Mesenchymal stem cell (in vitro differentiated cells and primary cell): ENCODE data around the gene BCL6.

ENCODE experiments used
- DNase-seq: peaks from one replicate; pipeline ENCODE4 v3.0.0-alpha.2; 2013
- H2AFZ ChIP-seq: one replicate; pipeline ENCODE4 v1.6.1; 2013; ENCODE audit warnings: low read depth, mild to moderate bottlenecking, control low read depth, inconsistent platforms, low read length, moderate library complexity
- H2AK5ac ChIP-seq: 2 replicates; pipeline ENCODE4 v1.6.1; 2013; ENCODE audit warnings: low read length, moderate library complexity, mild to moderate bottlenecking, inconsistent platforms; ENCODE audit not compliant: severe bottlenecking
- H2BK120ac ChIP-seq: one replicate; pipeline ENCODE4 v1.6.1; 2013; ENCODE audit warnings: low read depth, mild to moderate bottlenecking, inconsistent platforms, low read length, moderate library complexity
- H2BK12ac ChIP-seq, 2 experiments: one replicate each; pipeline ENCODE4 v1.6.1; 2013; ENCODE audit warnings: inconsistent platforms in 2 of 2, low read length in 2 of 2, mild to moderate bottlenecking in 2 of 2, moderate library complexity in 2 of 2, control low read depth in 1 of 2
- H2BK15ac ChIP-seq: one replicate; pipeline ENCODE4 v1.6.1; 2013; ENCODE audit warnings: mild to moderate bottlenecking, low read depth, inconsistent platforms; ENCODE audit not compliant: poor library complexity, severe bottlenecking
- H2BK5ac ChIP-seq: 2 replicates; pipeline ENCODE4 v1.6.1; 2013; ENCODE audit warnings: low read depth, mild to moderate bottlenecking, low read length, control low read depth, inconsistent platforms; ENCODE audit not compliant: poor library complexity, severe bottlenecking
- H3K14ac ChIP-seq, 2 experiments: one replicate each; pipeline ENCODE4 v1.6.1; 2013; ENCODE audit warnings: inconsistent platforms in 2 of 2, low read length in 2 of 2, control low read depth in 1 of 2, mild to moderate bottlenecking in 1 of 2, moderate library complexity in 1 of 2
- H3K18ac ChIP-seq, 2 experiments: one replicate each; pipeline ENCODE4 v1.6.1; 2013; ENCODE audit warnings: inconsistent platforms in 2 of 2, low read length in 2 of 2, control low read depth in 1 of 2, low read depth in 1 of 2, mild to moderate bottlenecking in 1 of 2
- H3K23ac ChIP-seq, 2 experiments: one replicate each; pipeline ENCODE4 v1.6.1; 2013; ENCODE audit warnings: inconsistent platforms in 2 of 2, low read length in 2 of 2, mild to moderate bottlenecking in 2 of 2, moderate library complexity in 2 of 2, control low read depth in 1 of 2
- H3K27ac ChIP-seq: 2 replicates; pipeline ENCODE4 v1.5.1; 2013; ENCODE audit warnings: mild to moderate bottlenecking, moderate library complexity, low read length, control low read depth, inconsistent platforms; ENCODE audit not compliant: poor library complexity, severe bottlenecking
- H3K27me3 ChIP-seq, 2 experiments: 2 replicates each; pipeline versions ENCODE4 v1.6.1 to v1.7.0; 2013; ENCODE audit warnings: low read length in 2 of 2, mild to moderate bottlenecking in 2 of 2, moderate library complexity in 2 of 2, control low read depth in 1 of 2, inconsistent platforms in 1 of 2; ENCODE audit not compliant: control insufficient read depth in 1 of 2, insufficient read depth in 1 of 2
- H3K36me3 ChIP-seq, 2 experiments: 2 replicates each; pipeline versions ENCODE4 v1.6.1 to v1.7.0; 2013; ENCODE audit warnings: low read length in 2 of 2, control low read depth in 1 of 2, inconsistent platforms in 1 of 2, low read depth in 1 of 2, mild to moderate bottlenecking in 1 of 2; ENCODE audit not compliant: insufficient read depth in 2 of 2, control insufficient read depth in 1 of 2
- H3K4ac ChIP-seq, 2 experiments: one replicate each; pipeline ENCODE4 v1.6.1; 2013; ENCODE audit warnings: inconsistent platforms in 2 of 2, low read length in 2 of 2, mild to moderate bottlenecking in 2 of 2, moderate library complexity in 2 of 2, control low read depth in 1 of 2, low read depth in 1 of 2
- H3K4me1 ChIP-seq: 2 replicates; pipeline ENCODE4 v1.6.1; 2013; ENCODE audit warnings: low read depth, low read length, control low read depth; ENCODE audit not compliant: control insufficient read depth, insufficient read depth
- H3K4me2 ChIP-seq: 2 replicates; pipeline ENCODE4 v1.6.1; 2013; ENCODE audit warnings: low read length, mild to moderate bottlenecking, inconsistent platforms; ENCODE audit not compliant: poor library complexity, severe bottlenecking
- H3K4me3 ChIP-seq, 2 experiments: 2 replicates each; pipeline versions ENCODE4 v1.5.1 to v1.7.0; 2013; ENCODE audit warnings: low read length in 2 of 2, mild to moderate bottlenecking in 2 of 2, control low read depth in 1 of 2, low read depth in 1 of 2; ENCODE audit not compliant: insufficient read depth in 1 of 2
- H3K79me1 ChIP-seq: replicated peaks from 2 replicates; pipeline ENCODE4 v1.6.1; 2013; ENCODE audit warnings: mild to moderate bottlenecking, control low read depth, low read length, inconsistent platforms; ENCODE audit not compliant: poor library complexity, severe bottlenecking
- H3K9ac ChIP-seq: 2 replicates; pipeline ENCODE4 v1.7.0; 2013; ENCODE audit warnings: mild to moderate bottlenecking, low read length, moderate library complexity
- H3K9me3 ChIP-seq: 2 replicates; pipeline ENCODE4 v1.7.0; 2013; ENCODE audit warnings: mild to moderate bottlenecking, low read length; ENCODE audit not compliant: control insufficient read depth
- H4K8ac ChIP-seq: one replicate; pipeline ENCODE4 v1.6.1; 2013; ENCODE audit warnings: inconsistent platforms, mild to moderate bottlenecking, low read length, moderate library complexity
- H4K91ac ChIP-seq: one replicate; pipeline ENCODE4 v1.6.1; 2013; ENCODE audit warnings: mild to moderate bottlenecking, low read length, inconsistent platforms
- WGBS: methylation state at CpG from one replicate; pipeline ENCODE4 v1.1.7; 2013; ENCODE audit warnings: mixed read lengths; 5-methylcytosine and 5-hydroxymethylcytosine counted together

Gene BCL6

DNA sequence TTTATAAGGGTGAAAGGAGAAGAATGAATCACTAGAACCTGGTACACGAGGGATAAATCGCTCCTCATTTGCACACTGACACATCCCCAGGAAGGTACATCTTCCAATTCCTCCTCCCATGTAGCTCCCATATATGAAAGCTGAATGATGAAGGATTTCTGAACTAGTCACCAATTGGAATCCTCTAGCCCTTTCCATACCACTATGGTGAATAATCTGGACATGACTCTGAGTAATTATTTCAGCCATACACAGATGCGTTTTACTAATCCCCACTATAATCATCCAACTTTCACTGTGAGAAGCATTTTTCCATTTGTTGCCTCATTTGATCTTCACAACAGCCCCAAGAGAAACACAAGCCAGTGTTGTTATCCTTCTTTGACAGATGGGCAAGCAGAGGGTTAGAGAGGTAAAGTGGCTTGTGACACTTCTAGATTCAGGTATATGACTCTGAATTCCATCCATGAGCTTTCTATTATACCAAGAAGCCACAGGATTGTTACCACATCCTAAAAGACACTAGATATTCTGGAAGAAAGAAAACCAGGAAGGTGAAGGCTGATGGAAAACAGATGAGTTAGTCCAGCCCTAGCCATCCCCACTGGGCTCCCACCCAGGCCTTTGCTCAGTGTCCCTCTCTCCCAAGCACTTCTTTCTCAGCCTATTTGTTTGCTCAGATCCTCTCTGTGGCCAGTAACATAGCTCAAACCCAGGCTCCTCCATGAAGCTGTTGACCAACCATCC lies 22.2 kb upstream of the BCL6 start:
- no peak overlapping the region for H4K8ac ChIP-seq
- H2AK5ac ChIP-seq, result no peak overlapping the region
- no peak overlapping the region for H3K23ac ChIP-seq
- H3K4me3 ChIP-seq, result peak overlapping the region in 1 of 2 experiments; percentile 30
- no peak overlapping the region for H3K4ac ChIP-seq
- no peak overlapping the region for H4K91ac ChIP-seq
- no peak overlapping the region for H2BK12ac ChIP-seq
- no peak overlapping the region for H3K14ac ChIP-seq
- H2AFZ ChIP-seq, result no peak overlapping the region
- H3K18ac ChIP-seq, result no peak overlapping the region
- H3K27me3 ChIP-seq, result no peaks in the 10 kb centered on the region
- peak overlapping the region; percentile 70 for H3K9ac ChIP-seq
- H3K9me3 ChIP-seq, result no peaks in the 10 kb centered on the region
- peak; percentile 64 for DNase-seq
- no peaks in the 10 kb centered on the region for H3K79me1 ChIP-seq
- H3K4me1 ChIP-seq, result no peaks in the 10 kb centered on the region
- no peak overlapping the region for H2BK5ac ChIP-seq
- H3K4me2 ChIP-seq, result no peak overlapping the region
- no peak overlapping the region for H3K27ac ChIP-seq
- H3K36me3 ChIP-seq, result no peaks in the 10 kb centered on the region
- 50% methylated on average over 1 of the region's 3 CpGs for WGBS
- no peak overlapping the region for H2BK15ac ChIP-seq
- no peak overlapping the region for H2BK120ac ChIP-seq

DNA sequence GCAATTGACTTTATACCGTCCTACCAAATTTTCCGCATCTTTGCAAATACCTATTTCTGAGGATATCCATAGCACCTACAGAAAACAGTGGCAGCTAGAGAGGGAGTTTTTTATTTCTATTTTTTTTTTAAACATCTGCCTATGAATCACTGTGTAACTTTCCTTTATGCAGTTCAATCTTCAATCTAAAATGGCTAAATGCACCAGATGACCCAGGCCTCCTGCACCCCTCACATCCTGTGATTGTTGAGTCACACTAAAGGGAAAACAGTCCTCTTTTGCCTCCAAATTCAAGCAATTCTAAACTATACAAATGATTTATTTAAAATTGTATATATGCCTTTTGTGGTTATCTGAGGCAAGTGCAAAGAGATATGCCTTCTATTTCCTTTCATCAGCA lies 20.1 kb upstream of the BCL6 start:
- no CpG with 5 or more reads among the region's 2 CpGs for WGBS
- Histone ChIP-seq H3K4me2 (no peak overlapping the region), H4K8ac (no peak overlapping the region), H2BK120ac (no peak overlapping the region), H3K4me3 (no peak overlapping the region), H2AFZ (no peak overlapping the region), H3K18ac (no peak overlapping the region), H2BK15ac (no peak overlapping the region), H3K23ac (no peak overlapping the region), H3K9ac (peak overlapping the region; percentile 58), H2BK12ac (no peak overlapping the region), H3K79me1 (no peaks in the 10 kb centered on the region), H2AK5ac (no peak overlapping the region), H3K4ac (no peak overlapping the region), H3K14ac (no peak overlapping the region), H3K4me1 (no peaks in the 10 kb centered on the region), H3K9me3 (no peaks in the 10 kb centered on the region), H3K36me3 (no peaks in the 10 kb centered on the region), H2BK5ac (no peak overlapping the region), H3K27me3 (no peaks in the 10 kb centered on the region), H3K27ac (no peak overlapping the region), H4K91ac (no peak overlapping the region)
- no peak for DNase-seq

DNA sequence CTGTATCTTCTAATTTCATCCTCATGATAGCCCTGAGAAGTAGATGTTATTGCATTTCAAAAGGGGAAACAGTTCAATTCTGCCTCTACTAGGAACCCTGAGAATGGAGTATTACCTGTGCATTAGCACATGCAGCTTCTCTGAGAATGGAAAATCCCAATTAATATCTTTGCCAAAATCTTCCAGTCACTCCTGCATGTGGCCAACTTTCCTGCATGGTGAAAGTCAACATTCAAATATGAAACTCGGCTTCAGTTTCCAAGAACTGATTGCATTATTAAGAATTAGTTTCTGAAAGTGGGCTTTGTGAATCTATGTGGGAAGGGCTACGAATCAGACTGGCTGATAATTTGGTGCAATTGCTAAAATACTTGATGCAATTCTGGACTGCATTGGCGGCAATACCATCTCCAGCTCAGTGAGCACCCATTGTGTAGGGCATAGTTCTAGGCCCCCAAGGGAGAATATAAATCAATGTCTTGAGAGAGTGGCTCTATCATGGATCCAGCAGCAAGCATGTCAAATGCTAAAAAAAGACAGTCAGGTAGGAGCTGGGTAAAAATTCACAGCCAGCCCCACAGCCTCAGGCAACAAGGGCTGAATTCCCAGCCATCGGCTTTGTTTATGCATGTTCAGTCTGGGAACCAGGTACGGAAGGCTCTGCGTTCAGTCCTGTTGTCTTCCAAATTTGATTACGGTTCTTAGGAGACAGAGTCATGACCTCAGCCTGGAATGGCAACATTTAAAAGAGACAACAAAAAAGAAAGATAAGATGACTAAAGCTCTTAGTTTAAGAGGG lies 18.8 kb upstream of the BCL6 start:
- H4K91ac ChIP-seq, result no peak overlapping the region
- no peak overlapping the region for H3K14ac ChIP-seq
- H3K79me1 ChIP-seq, result no peaks in the 10 kb centered on the region
- H3K9ac ChIP-seq, result no peak overlapping the region
- H2BK120ac ChIP-seq, result no peak overlapping the region
- H3K18ac ChIP-seq, result no peak overlapping the region
- no peaks in the 10 kb centered on the region for H3K36me3 ChIP-seq
- WGBS, result 74% methylated on average over 7 of the region's 7 CpGs
- H3K4me1 ChIP-seq, result peaks cover 1% of the 10 kb centered on the region
- H3K9me3 ChIP-seq, result no peaks in the 10 kb centered on the region
- H3K27me3 ChIP-seq, result no peaks in the 10 kb centered on the region
- no peak for DNase-seq
- H2BK15ac ChIP-seq, result no peak overlapping the region
- H2BK12ac ChIP-seq, result no peak overlapping the region
- H2AFZ ChIP-seq, result no peak overlapping the region
- no peak overlapping the region for H2AK5ac ChIP-seq
- H3K27ac ChIP-seq, result no peak overlapping the region
- H2BK5ac ChIP-seq, result no peak overlapping the region
- no peak overlapping the region for H4K8ac ChIP-seq
- peak overlapping the region in 1 of 2 experiments; percentile 4 for H3K4me3 ChIP-seq
- no peak overlapping the region for H3K4me2 ChIP-seq
- H3K4ac ChIP-seq, result no peak overlapping the region
- no peak overlapping the region for H3K23ac ChIP-seq

DNA sequence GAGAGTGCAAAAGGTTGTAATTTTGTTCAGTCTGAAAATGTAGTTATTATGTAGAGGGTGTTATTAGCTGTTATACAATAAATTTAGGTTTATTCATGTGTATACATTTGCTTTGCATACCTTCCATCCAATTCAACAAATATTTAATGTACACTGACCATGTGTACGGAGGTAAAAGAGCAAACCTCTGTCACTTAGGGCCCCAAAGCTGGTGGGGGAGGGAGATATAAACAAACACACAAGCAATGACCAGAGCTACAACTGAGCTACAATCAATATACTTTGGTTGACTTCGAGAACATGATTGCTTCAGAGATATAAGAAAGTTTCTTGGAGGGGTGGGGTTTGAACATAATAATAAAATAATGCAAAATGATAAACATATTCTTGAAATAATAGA lies 17.5 kb upstream of the BCL6 start:
- Histone ChIP-seq H3K4ac (no peak overlapping the region), H3K14ac (no peak overlapping the region), H4K91ac (no peak overlapping the region), H2BK12ac (no peak overlapping the region), H3K79me1 (no peaks in the 10 kb centered on the region), H2BK15ac (no peak overlapping the region), H3K23ac (no peak overlapping the region), H2AFZ (no peak overlapping the region), H2BK120ac (no peak overlapping the region), H3K4me2 (no peak overlapping the region), H3K9ac (no peak overlapping the region), H3K27me3 (no peaks in the 10 kb centered on the region), H3K4me1 (peaks cover 2% of the 10 kb centered on the region), H4K8ac (no peak overlapping the region), H3K27ac (no peak overlapping the region), H2AK5ac (no peak overlapping the region), H3K4me3 (no peak overlapping the region), H2BK5ac (no peak overlapping the region), H3K9me3 (no peaks in the 10 kb centered on the region), H3K18ac (no peak overlapping the region), H3K36me3 (no peaks in the 10 kb centered on the region)
- WGBS, result 83% methylated on average over 1 of the region's 2 CpGs
- no peak for DNase-seq
